ENCODE data around the gene UTP15. TPM values are rescaled to one million over a fixed set of nuclear protein-coding genes. Genes with fewer than 3 reads are reported as not detected.

UTP15 gene
- total RNA-seq, 2 experiments from 2014 or later, result 30.6 to 34.6 TPM

- Mint-ChIP-seq H3K27ac (no peak overlapping the region), H3K36me3 (ENCODE audit: low read depth) (no peaks in the 10 kb centered on the region), H3K4me1 (ENCODE audit: low read depth) (peaks cover 2% of the 10 kb centered on the region), H3K27me3 (peaks cover 18% of the 10 kb centered on the region), H3K9me3 (no peaks in the 10 kb centered on the region), H3K4me3 (no peak overlapping the region)
- no peak for ATAC-seq
- POLR2A ChIA-PET, result no interaction called here
- intact Hi-C loops (cut with micrococcal nuclease), result no loop called here
- DNase-seq, result no peak
- TF ChIP-seq CTCF (IDR thresholded peaks at IDR 0.05), result no peak
- CTCF ChIA-PET, result interaction anchor here (1.2 to 1.3 kb wide), 2 partner anchors 25 to 46 kb away, joined by 4 read pairs; no protein-coding TSS in a partner anchor
Measured at GRCh38 chr5:73544429-73545402, 20.8 kb upstream of the UTP15 start.

- H3K9me3 Mint-ChIP-seq, result no peaks in the 10 kb centered on the region
- H3K4me3 Mint-ChIP-seq, result no peak overlapping the region
- POLR2A ChIA-PET, result no interaction called here
- H3K4me1 Mint-ChIP-seq (ENCODE audit: low read depth), result peaks cover 2% of the 10 kb centered on the region
- ATAC-seq (no peak), DNase-seq (no peak)
- TF ChIP-seq CTCF (IDR thresholded peaks at IDR 0.05), result no peak
- intact Hi-C loops (cut with micrococcal nuclease), result no loop called here
- H3K27me3 Mint-ChIP-seq, result peaks cover 14% of the 10 kb centered on the region
- CTCF ChIA-PET, result no interaction called here
- H3K36me3 Mint-ChIP-seq (ENCODE audit: low read depth), result no peaks in the 10 kb centered on the region
- no peak overlapping the region for H3K27ac Mint-ChIP-seq
Measured at GRCh38 chr5:73545403-73545779, 20.2 kb upstream of the UTP15 start.

GRCh38 chr5:73550016-73550415 lies 15.5 kb upstream of the UTP15 start:
- ChIA-PET POLR2A (no interaction called here), CTCF (interaction anchor here (1.0 kb wide), 1 partner anchor 13 kb away, joined by 4 read pairs; no protein-coding TSS in a partner anchor)
- Mint-ChIP-seq H3K4me3 (no peak overlapping the region), H3K27ac (no peak overlapping the region), H3K27me3 (peaks cover 3% of the 10 kb centered on the region), H3K36me3 (ENCODE audit: low read depth) (peaks cover 9% of the 10 kb centered on the region), H3K4me1 (ENCODE audit: low read depth) (no peaks in the 10 kb centered on the region), H3K9me3 (no peaks in the 10 kb centered on the region)
- intact Hi-C loops (cut with micrococcal nuclease), result no loop called here
- no peak for DNase-seq
- no peak for TF ChIP-seq CTCF (IDR thresholded peaks at IDR 0.05)
- no peak for ATAC-seq

- H3K36me3 Mint-ChIP-seq (ENCODE audit: low read depth), result peaks cover 13% of the 10 kb centered on the region
- no peak overlapping the region for H3K4me3 Mint-ChIP-seq
- ChIA-PET POLR2A (no interaction called here), CTCF (interaction anchor here (0.7 to 1.8 kb wide), 4 partner anchors 11 to 323 kb away, joined by 3 to 6 read pairs (median 3); partner anchors contain the start of genes ANKRA2 and UTP15)
- no peak for ATAC-seq
- no peaks in the 10 kb centered on the region for H3K4me1 Mint-ChIP-seq (ENCODE audit: low read depth)
- intact Hi-C loops (cut with micrococcal nuclease), result no loop called here
- H3K9me3 Mint-ChIP-seq, result no peaks in the 10 kb centered on the region
- H3K27me3 Mint-ChIP-seq, result no peaks in the 10 kb centered on the region
- no peak overlapping the region for H3K27ac Mint-ChIP-seq
- no peak for DNase-seq
- no peak for TF ChIP-seq CTCF (IDR thresholded peaks at IDR 0.05)
Measured at GRCh38 chr5:73552642-73553041, 12.9 kb upstream of the UTP15 start.

GRCh38 chr5:73558950-73559349 lies 6.6 kb upstream of the UTP15 start:
- H3K4me1 Mint-ChIP-seq (ENCODE audit: low read depth), result peaks cover 13% of the 10 kb centered on the region
- no peak overlapping the region for H3K4me3 Mint-ChIP-seq
- intact Hi-C loops (cut with micrococcal nuclease), result no loop called here
- CTCF ChIA-PET, result interaction anchor here (0.8 to 2.1 kb wide), 3 partner anchors 12 to 39 kb away, joined by 3 to 7 read pairs (median 4); no protein-coding TSS in a partner anchor
- peaks cover 22% of the 10 kb centered on the region for H3K36me3 Mint-ChIP-seq (ENCODE audit: low read depth)
- DNase-seq (no peak), ATAC-seq (no peak)
- TF ChIP-seq CTCF (IDR thresholded peaks at IDR 0.05), result no peak
- no peaks in the 10 kb centered on the region for H3K27me3 Mint-ChIP-seq
- no peaks in the 10 kb centered on the region for H3K9me3 Mint-ChIP-seq
- POLR2A ChIA-PET, result interaction anchor here (1.5 kb wide), 1 partner anchor 10 kb away, joined by 3 read pairs; no protein-coding TSS in a partner anchor
- no peak overlapping the region for H3K27ac Mint-ChIP-seq

Data from activated CD8-positive, alpha-beta T cell treated with anti-CD3 and anti-CD28 coated beads for 36 hours (primary cell).